GM12878 (cell line): ENCODE data around the gene DEXI.

Experiments
- POLR2A ChIP-seq: IDR thresholded peaks from 2 replicates; pipeline ENCODE4 v1.6.1; 2011; ENCODE audit warnings: low read depth, mild to moderate bottlenecking, low read length
- SMAD1 ChIP-seq: fragments of 450-650 bp; IDR thresholded peaks from 2 replicates; pipeline ENCODE4 v1.6.1; 2018; ENCODE audit warnings: mild to moderate bottlenecking, low read depth; ENCODE audit not compliant: partially characterized antibody
- YBX1 ChIP-seq: fragments of 450-650 bp; IDR thresholded peaks from 2 replicates; pipeline ENCODE4 v1.6.1; 2016; ENCODE audit warnings: antibody characterized with exemption

- TF ChIP-seq YBX1 (no peak), SMAD1 (no peak), POLR2A (no peak)
Observed at GRCh38 chr16:10970065-10970464, 27.8 kb upstream of the DEXI start.
